ENCODE results near the gene CEP97.
"Not testable (repeated sequence)": the region's sequence is repeated elsewhere in the genome, so short reads cannot be mapped to it uniquely, and the experiment has no call there.

The CEP97 gene, protein sequence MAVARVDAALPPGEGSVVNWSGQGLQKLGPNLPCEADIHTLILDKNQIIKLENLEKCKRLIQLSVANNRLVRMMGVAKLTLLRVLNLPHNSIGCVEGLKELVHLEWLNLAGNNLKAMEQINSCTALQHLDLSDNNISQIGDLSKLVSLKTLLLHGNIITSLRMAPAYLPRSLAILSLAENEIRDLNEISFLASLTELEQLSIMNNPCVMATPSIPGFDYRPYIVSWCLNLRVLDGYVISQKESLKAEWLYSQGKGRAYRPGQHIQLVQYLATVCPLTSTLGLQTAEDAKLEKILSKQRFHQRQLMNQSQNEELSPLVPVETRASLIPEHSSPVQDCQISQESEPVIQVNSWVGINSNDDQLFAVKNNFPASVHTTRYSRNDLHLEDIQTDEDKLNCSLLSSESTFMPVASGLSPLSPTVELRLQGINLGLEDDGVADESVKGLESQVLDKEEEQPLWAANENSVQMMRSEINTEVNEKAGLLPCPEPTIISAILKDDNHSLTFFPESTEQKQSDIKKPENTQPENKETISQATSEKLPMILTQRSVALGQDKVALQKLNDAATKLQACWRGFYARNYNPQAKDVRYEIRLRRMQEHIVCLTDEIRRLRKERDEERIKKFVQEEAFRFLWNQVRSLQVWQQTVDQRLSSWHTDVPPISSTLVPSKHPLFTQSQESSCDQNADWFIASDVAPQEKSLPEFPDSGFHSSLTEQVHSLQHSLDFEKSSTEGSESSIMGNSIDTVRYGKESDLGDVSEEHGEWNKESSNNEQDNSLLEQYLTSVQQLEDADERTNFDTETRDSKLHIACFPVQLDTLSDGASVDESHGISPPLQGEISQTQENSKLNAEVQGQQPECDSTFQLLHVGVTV

DNA sequence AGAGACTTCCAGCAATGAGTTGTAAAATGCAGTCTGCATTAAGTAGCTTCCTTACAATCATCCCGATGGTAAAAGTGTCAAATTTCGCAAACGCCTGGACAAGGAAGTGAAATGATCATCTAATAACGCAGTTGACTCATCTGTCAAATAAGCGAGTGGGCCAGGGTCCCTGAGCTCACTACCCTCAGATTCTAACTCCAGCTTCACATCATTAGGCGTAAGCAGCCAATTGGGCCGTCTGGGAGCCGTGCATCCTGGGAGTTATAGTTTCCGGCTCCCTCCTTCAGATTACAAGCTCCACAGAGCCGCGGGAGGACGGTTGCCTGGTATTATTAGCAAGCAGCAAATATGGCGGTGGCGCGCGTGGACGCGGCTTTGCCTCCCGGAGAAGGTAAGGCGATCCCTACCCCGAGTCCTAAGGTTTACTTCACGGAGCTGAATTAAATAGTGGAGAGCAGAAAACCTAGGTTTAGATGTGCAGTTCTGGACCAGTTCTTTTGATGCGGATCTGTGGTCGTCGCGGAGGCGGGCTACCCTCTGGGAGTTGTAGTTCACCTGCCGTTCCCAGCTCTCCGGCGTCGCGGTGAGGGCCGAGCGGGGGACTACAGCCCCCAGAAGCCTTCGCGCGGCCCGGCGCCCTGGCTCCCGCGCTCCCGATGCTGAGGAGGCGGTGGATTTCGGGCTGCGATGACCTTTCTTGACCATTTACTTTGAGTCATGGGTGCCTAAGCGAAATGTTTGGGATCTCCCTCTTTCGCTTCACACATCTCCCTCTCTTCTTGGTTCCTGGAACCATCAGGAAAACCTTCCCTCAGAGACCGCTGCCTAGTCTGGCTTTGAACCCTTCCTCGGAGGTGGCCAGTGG lies at the start of gene CEP97:
TSS of gene CEP97 (plus strand) at position 286 of the 865 bp plus-strand sequence. CDS start at position 349, 63 bp downstream.
- peak; percentile 99 for DNase-seq (ENCODE audit: low spot score)

GRCh38 chr3:101675709-101676215 lies 48.7 kb upstream of the CEP97 start:
- no peak for DNase-seq (ENCODE audit: low spot score)

GRCh38 chr3:101676216-101676764 lies 48.1 kb upstream of the CEP97 start:
- DNase-seq (ENCODE audit: low spot score), result peak; percentile 96

DNA sequence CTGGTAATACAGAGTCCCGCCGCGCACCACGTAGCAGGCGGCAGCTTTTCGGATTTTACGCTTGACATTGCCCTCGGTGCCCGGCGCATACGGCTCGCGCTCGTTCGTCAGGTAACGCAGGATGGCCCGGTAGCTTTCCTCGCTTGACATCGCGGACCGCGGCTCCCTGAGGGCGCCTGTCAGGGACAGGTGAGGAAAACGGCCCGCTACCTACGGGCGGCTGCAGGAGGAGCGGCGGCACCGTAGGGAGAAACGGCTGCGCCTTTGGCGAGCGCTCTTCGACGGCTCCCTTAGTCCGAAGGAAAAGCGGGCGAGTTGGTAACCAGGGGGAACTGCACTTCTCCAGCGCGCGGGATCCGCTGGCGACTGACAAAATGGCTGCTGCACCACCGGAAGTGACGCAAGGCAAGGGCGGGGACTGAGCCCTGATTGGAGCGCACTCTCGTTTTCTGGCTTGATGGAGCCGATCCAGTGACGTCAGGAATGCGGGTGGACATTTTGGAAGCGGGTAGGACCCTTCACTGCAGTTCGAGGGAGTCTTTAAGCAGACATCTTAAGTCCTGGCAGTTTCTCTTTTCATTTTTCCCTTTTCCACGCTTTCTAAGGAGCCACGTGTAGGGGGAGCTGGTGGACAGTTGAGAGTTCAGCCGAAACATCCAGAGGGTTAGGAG lies 47.5 kb upstream of the CEP97 start, which contains the start of gene ZBTB11:
TSS of gene ZBTB11 (minus strand) at position 368 of the 671 bp plus-strand sequence. CDS start at position 150, 218 bp downstream.
- DNase-seq (ENCODE audit: low spot score), result peak; percentile 100

GRCh38 chr3:101677436-101678286 lies 46.8 kb upstream of the CEP97 start:
- DNase-seq (ENCODE audit: low spot score), result no peak

DNA sequence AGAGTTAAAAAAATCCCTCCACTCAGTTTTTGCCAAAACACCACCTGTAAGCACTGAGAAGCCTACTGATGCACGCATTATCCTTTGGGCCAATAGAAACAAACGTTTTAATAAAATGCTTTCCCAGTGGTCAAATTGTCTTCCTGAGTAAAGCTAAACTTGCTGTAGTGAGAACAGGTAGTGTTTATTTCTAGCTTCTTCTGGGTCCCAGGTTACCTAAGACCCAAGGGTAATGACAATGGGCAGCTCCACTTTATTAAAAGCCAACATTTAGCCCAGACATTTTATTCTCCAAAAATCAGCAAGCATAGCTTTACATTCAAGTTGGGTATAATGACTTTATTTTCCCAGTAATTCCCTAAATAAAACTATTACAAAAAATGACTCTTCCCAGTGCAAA lies 45.6 kb upstream of the CEP97 start:
- DNase-seq (ENCODE audit: low spot score), result not testable (repeated sequence)

DNA sequence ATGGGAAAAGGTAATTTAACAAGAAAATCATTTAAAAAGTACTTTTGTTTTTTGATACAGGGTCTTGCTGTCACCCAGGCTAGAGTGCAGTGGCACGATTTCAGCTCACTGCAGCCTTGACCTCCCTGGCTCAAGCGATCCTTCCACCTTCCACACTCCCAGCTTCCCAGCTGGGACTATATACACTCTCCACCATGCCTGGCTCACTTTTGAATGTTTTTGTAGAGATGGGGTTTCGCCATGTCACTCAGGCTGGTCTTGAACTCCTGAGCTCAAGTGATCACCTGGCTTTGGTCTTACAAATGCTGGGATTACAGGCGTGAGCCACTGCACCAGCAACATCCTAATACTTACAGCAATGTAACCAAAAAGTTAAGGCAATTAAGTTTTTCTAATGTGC lies 43.9 kb upstream of the CEP97 start:
- no peak for DNase-seq (ENCODE audit: low spot score)

GRCh38 chr3:101685050-101685400 lies 39.4 kb upstream of the CEP97 start:
- DNase-seq (ENCODE audit: low spot score), result no peak

- peak; percentile 45 for DNase-seq (ENCODE audit: low spot score)
Observed at GRCh38 chr3:101685870-101686307, 38.5 kb upstream of the CEP97 start.

DNA sequence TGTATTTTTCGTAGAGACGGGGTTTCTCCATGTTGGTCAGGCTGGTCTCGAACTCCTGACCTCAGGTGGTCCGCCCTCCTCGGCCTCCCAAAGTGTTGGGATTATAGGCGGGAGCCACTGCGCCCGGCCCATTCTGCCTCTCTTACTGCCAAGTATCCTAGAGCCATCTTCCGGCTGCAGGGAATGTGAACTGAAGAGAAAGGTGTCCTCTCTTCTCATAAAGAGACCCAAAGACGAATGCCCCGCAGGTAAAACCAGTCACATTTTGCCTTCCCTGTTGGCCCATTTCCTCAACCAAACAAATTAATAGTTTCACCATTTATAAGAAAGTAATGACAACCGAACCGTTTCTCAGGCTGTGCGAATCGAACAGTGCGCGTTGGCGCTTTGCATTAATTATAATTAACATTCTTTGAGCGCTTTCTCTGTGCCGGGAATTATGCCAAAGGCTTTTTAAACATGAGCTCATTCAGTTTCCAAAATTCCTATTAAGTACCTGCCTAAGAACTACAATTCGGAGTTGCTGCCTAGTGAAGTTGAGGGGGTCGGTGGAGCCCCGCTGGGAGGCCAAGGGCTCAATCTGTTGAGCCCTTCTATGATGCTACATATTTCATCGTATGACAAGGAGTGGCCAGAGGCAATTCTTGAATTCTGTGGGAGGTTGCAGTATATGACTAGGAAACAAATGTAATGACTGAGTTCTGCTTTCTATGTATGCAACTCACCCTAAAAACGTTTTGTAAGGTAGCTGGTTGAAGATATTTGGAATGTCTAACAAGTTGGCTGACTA lies 37.1 kb upstream of the CEP97 start:
- DNase-seq (ENCODE audit: low spot score), result no peak

DNA sequence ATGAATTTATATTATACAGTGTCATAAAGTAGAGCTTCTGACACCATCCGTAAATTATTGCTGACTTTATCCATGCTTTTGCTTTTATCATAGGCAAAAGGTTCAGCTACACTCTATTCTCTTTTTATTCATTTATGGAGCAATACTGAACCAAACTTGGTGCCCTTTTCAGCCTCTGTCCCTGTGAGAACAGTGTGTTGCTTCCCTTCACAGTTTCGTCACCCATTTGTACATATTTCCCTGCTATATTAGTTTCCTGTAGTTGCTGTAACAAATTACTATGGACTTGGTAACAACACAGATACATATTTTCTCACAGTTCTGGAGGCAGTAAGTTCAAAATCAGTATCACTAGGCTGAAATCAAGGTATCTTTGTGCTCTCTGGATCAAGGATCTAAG lies 35.1 kb upstream of the CEP97 start:
- DNase-seq (ENCODE audit: low spot score), result no peak

- no peak for DNase-seq (ENCODE audit: low spot score)
Observed at GRCh38 chr3:101690972-101691371, 33.4 kb upstream of the CEP97 start.

GRCh38 chr3:101691685-101692671 lies 32.4 kb upstream of the CEP97 start:
- not testable (repeated sequence) for DNase-seq (ENCODE audit: low spot score)

DNA sequence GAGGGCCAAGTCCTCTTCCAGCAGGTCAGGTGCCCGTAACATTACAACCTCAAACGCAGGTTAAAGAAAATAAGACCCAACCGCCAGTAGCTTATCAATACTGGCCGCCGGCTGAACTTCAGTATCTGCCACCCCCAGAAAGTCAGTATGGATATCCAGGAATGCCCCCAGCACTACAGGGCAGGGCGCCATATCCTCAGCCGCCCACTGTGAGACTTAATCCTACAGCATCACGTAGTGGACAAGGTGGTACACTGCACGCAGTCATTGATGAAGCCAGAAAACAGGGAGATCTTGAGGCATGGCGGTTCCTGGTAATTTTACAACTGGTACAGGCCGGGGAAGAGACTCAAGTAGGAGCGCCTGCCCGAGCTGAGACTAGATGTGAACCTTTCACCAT lies 30.9 kb upstream of the CEP97 start:
- peak; percentile 66 for DNase-seq (ENCODE audit: low spot score)

GRCh38 chr3:101694836-101695235 lies 29.6 kb upstream of the CEP97 start:
- DNase-seq (ENCODE audit: low spot score), result not testable (repeated sequence)

DNA sequence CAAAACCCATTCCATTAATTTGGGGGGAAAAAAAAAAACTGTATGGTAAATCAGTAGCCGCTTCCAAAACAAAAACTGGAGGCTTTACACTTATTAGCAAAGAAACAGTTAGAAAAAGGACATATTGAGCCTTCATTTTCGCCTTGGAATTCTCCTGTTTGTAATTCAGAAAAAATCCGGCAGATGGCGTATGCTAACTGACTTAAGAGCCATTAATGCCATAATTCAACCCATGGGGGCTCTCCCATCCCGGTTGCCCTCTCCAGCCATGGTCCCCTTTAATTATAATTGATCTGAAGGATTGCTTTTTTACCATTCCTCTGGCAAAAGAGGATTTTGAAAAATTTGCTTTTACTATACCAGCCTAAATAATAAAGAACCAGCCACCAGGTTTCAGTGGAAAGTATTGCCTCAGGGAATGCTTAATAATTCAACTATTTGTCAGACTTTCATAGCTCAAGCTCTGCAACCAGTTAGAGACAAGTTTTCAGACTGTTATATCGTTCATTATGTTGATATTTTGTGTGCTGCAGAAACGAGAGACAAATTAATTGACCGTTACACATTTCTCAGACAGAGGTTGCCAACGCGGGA lies 28.5 kb upstream of the CEP97 start:
- DNase-seq (ENCODE audit: low spot score), result peak; percentile 71
